HG02970 (cell line): ENCODE results near the gene SNRPD1.
"Not testable (repeated sequence)": the region's sequence is repeated elsewhere in the genome, so short reads cannot be mapped to it uniquely, and the experiment has no call there.

Source experiments
- ATAC-seq: cut with Tn5 transposase; IDR thresholded peaks from one replicate; pipeline ENCODE4 v1.9.1; 2021; ENCODE audit warnings: mild to moderate bottlenecking, moderate library complexity, moderate number of reproducible peaks; ENCODE audit not compliant: unreplicated experiment, low FRiP score

Gene SNRPD1

GRCh38 chr18:21612125-21613039 is at the start of gene SNRPD1:
SNRPD1 (plus strand) TSS chr18:21612314; CDS start chr18:21612430, 116 bp downstream.
- peak; percentile 98 for ATAC-seq

GRCh38 chr18:21571772-21572171 is 40.3 kb upstream of the SNRPD1 start:
- no peak for ATAC-seq

- no peak for ATAC-seq
Observed at GRCh38 chr18:21575656-21576055, 36.5 kb upstream of the SNRPD1 start.

GRCh38 chr18:21584391-21584790 is 27.7 kb upstream of the SNRPD1 start:
- no peak for ATAC-seq

- not testable (repeated sequence) for ATAC-seq
Observed at GRCh38 chr18:21592361-21592760, 19.8 kb upstream of the SNRPD1 start.

- no peak for ATAC-seq
Observed at GRCh38 chr18:21593540-21594257, 18.4 kb upstream of the SNRPD1 start.

GRCh38 chr18:21597620-21598019 is 14.5 kb upstream of the SNRPD1 start:
- no peak for ATAC-seq

GRCh38 chr18:21598726-21599584 is 13.2 kb upstream of the SNRPD1 start:
- no peak for ATAC-seq

GRCh38 chr18:21599585-21600525 is 12.3 kb upstream of the SNRPD1 start:
- no peak for ATAC-seq

- peak; percentile 90 for ATAC-seq
Observed at GRCh38 chr18:21600526-21601410, 11.3 kb upstream of the SNRPD1 start, which contains the start of gene ESCO1. ESCO1 (minus strand) TSS chr18:21600704; CDS start chr18:21574843, 25,861 bp downstream.

- no peak for ATAC-seq
Observed at GRCh38 chr18:21602299-21602587, 9.9 kb upstream of the SNRPD1 start.

GRCh38 chr18:21604671-21605070 is 7.4 kb upstream of the SNRPD1 start:
- ATAC-seq = no peak

- ATAC-seq = no peak
Observed at GRCh38 chr18:21605213-21605612, 6.9 kb upstream of the SNRPD1 start.

GRCh38 chr18:21611401-21612124 is 551 bp upstream of the SNRPD1 start:
- not testable (repeated sequence) for ATAC-seq

- not testable (repeated sequence) for ATAC-seq
Observed at GRCh38 chr18:21621640-21622039, 9.5 kb downstream of the SNRPD1 start.

GRCh38 chr18:21629089-21629832 is 17.1 kb downstream of the SNRPD1 start:
- peak; percentile 88 for ATAC-seq

- no peak for ATAC-seq
Observed at GRCh38 chr18:21632393-21632792, 20.3 kb downstream of the SNRPD1 start.
